ENCODE data around the gene TBC1D16.

GRCh38 chr17:80050706-80051105 is 15.0 kb upstream of the TBC1D16 start:
- TF ChIP-seq CTCF (IDR thresholded peaks at IDR 0.05) (no peak), POLR2A (IDR thresholded peaks at IDR 0.05) (no peak)

Data from esophagus squamous epithelium (tissue), 4 donors.